ENCODE measurements around the gene LRP2.

DNA sequence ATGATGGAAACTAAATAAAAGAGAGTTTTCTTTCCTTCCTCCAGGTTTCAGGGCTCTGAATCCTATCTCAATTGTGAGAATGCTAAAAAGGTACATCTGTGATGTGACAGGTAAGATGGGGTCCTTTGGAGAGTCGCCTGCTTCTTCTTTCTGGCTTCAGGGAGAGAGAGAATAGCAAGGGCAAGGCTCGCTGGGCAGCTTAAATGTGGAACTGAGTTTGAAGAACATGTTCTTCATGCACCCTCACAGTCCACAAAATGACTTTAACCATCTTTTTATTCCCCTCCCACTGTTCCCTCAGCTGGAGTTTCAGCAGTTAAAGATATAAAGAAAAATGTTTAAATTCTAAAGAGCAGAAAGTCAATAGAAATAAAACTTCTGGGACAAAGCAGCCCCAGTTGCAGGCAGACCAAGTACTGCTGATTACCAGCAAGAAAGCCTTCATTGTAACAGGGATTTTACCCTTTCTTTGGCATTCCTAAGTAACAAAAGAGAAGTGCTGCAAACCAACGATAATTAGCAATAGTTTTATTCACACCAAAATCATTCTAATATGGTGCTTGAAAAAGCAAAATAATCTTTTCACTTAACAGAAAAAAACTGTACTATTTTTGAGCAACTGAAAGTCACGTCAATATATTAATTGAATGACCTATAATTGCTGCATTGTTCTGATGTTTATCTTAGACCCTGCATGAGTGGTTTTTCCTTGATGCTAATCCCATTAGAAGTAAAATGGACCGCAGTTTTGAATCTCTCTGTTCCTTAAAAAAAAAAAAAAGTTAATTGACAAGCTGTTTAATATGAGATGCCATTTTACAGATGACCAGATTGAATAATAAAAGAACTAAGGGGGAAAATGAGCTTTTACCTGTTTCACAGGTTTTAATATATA is 61.5 kb downstream of the LRP2 start:
- TF ChIP-seq, protein P1, sequence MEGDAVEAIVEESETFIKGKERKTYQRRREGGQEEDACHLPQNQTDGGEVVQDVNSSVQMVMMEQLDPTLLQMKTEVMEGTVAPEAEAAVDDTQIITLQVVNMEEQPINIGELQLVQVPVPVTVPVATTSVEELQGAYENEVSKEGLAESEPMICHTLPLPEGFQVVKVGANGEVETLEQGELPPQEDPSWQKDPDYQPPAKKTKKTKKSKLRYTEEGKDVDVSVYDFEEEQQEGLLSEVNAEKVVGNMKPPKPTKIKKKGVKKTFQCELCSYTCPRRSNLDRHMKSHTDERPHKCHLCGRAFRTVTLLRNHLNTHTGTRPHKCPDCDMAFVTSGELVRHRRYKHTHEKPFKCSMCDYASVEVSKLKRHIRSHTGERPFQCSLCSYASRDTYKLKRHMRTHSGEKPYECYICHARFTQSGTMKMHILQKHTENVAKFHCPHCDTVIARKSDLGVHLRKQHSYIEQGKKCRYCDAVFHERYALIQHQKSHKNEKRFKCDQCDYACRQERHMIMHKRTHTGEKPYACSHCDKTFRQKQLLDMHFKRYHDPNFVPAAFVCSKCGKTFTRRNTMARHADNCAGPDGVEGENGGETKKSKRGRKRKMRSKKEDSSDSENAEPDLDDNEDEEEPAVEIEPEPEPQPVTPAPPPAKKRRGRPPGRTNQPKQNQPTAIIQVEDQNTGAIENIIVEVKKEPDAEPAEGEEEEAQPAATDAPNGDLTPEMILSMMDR (tag by site-specific recombination; IDR thresholded peaks at IDR 0.05), result no peak
- TF ChIP-seq, protein P2, sequence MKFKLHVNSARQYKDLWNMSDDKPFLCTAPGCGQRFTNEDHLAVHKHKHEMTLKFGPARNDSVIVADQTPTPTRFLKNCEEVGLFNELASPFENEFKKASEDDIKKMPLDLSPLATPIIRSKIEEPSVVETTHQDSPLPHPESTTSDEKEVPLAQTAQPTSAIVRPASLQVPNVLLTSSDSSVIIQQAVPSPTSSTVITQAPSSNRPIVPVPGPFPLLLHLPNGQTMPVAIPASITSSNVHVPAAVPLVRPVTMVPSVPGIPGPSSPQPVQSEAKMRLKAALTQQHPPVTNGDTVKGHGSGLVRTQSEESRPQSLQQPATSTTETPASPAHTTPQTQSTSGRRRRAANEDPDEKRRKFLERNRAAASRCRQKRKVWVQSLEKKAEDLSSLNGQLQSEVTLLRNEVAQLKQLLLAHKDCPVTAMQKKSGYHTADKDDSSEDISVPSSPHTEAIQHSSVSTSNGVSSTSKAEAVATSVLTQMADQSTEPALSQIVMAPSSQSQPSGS (tag by site-specific recombination; IDR thresholded peaks at IDR 0.05; ENCODE audit: low read depth), result no peak
- TF ChIP-seq SCRT2 (tag by site-specific recombination; IDR thresholded peaks at IDR 0.05), result no peak
- TF ChIP-seq, protein P3, sequence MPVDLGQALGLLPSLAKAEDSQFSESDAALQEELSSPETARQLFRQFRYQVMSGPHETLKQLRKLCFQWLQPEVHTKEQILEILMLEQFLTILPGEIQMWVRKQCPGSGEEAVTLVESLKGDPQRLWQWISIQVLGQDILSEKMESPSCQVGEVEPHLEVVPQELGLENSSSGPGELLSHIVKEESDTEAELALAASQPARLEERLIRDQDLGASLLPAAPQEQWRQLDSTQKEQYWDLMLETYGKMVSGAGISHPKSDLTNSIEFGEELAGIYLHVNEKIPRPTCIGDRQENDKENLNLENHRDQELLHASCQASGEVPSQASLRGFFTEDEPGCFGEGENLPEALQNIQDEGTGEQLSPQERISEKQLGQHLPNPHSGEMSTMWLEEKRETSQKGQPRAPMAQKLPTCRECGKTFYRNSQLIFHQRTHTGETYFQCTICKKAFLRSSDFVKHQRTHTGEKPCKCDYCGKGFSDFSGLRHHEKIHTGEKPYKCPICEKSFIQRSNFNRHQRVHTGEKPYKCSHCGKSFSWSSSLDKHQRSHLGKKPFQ (tag by site-specific recombination; IDR thresholded peaks at IDR 0.05), result no peak
- TF ChIP-seq, protein P4, sequence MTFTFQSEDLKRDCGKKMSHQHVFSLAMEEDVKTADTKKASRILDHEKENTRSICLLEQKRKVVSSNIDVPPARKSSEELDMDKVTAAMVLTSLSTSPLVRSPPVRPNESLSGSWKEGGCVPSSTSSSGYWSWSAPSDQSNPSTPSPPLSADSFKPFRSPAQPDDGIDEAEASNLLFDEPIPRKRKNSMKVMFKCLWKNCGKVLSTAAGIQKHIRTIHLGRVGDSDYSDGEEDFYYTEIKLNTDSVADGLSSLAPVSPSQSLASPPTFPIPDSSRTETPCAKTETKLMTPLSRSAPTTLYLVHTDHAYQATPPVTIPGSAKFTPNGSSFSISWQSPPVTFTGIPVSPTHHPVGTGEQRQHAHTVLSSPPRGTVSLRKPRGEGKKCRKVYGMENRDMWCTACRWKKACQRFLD (tag by site-specific recombination; IDR thresholded peaks at IDR 0.05), result no peak
- TF ChIP-seq KLF7 (tag by site-specific recombination; IDR thresholded peaks at IDR 0.05; ENCODE audit: borderline replicate concordance), result no peak
- TF ChIP-seq RBAK (tag by site-specific recombination; IDR thresholded peaks at IDR 0.05), result no peak
- TF ChIP-seq ZNF24 (tag by site-specific recombination; IDR thresholded peaks at IDR 0.05), result no peak
- TF ChIP-seq ZNF785 (tag by site-specific recombination; IDR thresholded peaks at IDR 0.05), result no peak

Measured in HEK293 (cell line).